Caco-2 (cell line): ENCODE data around the gene LARP4B. TPM values are rescaled to one million over a fixed set of nuclear protein-coding genes. Genes with fewer than 3 reads are reported as not detected.

ENCODE experiments used
- BruUV-seq: library from RNA; stranded (reverse); fragments of 400-500 nt; replicated peaks from 2 replicates; lab custom pipeline; 2021; lab: Mats Ljungman, UMichigan
- CTCF ChIA-PET: fragments of 300-600 bp; sonication (Branson Sonifier 250); formaldehyde crosslinking; loops from one replicate; lab custom pipeline; 2022; ENCODE audit warnings: antibody characterized with exemption; lab: Charles Lee
- POLR2A ChIA-PET: fragments of 300-600 bp; sonication (Branson Sonifier 250); formaldehyde crosslinking; loops from one replicate; lab custom pipeline; 2022; ENCODE audit warnings: antibody characterized with exemption; lab: Charles Lee
- DNase-seq, 2 experiments: peaks; one replicate each; pipeline versions ENCODE4 v3.0.0 to v3.0.0-alpha.2; 2020 to 2022
- H3K27me3 ChIP-seq: replicated peaks from 2 replicates; pipeline ENCODE4 v1.6.0; 2011; ENCODE audit warnings: low read length; ENCODE audit not compliant: control insufficient read depth, insufficient read depth
- H3K36me3 ChIP-seq: 2 replicates; pipeline ENCODE4 v1.5.1; 2011; ENCODE audit warnings: low read length; ENCODE audit not compliant: control insufficient read depth, insufficient read depth
- H3K4me1 ChIP-seq: fragments of 250-450 bp; sonication (Bioruptor Pico); 2 replicates; pipeline ENCODE4 v1.5.1; 2020; ENCODE audit warnings: mild to moderate bottlenecking
- H3K4me3 ChIP-seq: 2 replicates; pipeline ENCODE4 v1.5.1; 2011; ENCODE audit warnings: low read depth, mild to moderate bottlenecking, control low read depth, low read length
- H3K9me3 ChIP-seq: fragments of 250-450 bp; sonication (Bioruptor Pico); 2 replicates; pipeline ENCODE4 v1.5.1; 2020; ENCODE audit warnings: mild to moderate bottlenecking, moderate library complexity
- H3K27ac Mint-ChIP-seq: one replicate; pipeline ENCODE4 v1.8.0; 2022; ENCODE audit warnings: mixed read lengths; ENCODE audit not compliant: unreplicated experiment
- H3K27me3 Mint-ChIP-seq: one replicate; pipeline ENCODE4 v1.8.0; 2022; ENCODE audit warnings: mixed read lengths; ENCODE audit not compliant: insufficient read depth, unreplicated experiment
- H3K36me3 Mint-ChIP-seq: one replicate; pipeline ENCODE4 v1.8.0; 2022; ENCODE audit warnings: mild to moderate bottlenecking, mixed read lengths; ENCODE audit not compliant: insufficient read depth, unreplicated experiment
- H3K4me1 Mint-ChIP-seq: one replicate; pipeline ENCODE4 v1.8.0; 2022; ENCODE audit warnings: low read depth, mixed read lengths; ENCODE audit not compliant: unreplicated experiment
- H3K4me3 Mint-ChIP-seq: one replicate; pipeline ENCODE4 v1.8.0; 2022; ENCODE audit warnings: mild to moderate bottlenecking, moderate library complexity, mixed read lengths; ENCODE audit not compliant: unreplicated experiment
- H3K9me3 Mint-ChIP-seq: one replicate; pipeline ENCODE4 v1.8.0; 2022; ENCODE audit warnings: mixed read lengths; ENCODE audit not compliant: unreplicated experiment
- CTCF ChIP-seq, 2 experiments: fragments of 200-600 bp in 1 of 2; IDR thresholded peaks; 1 replicate in 1 of 2; 2 replicates in 1 of 2; pipeline versions ENCODE4 v1.5.1 to v1.8.0; 2011 to 2022; ENCODE audit warnings: antibody characterized with exemption in 1 of 2, control low read depth in 1 of 2, inconsistent platforms in 1 of 2, low read depth in 1 of 2, low read length in 1 of 2, mild to moderate bottlenecking in 1 of 2, moderate library complexity in 1 of 2; ENCODE audit not compliant: insufficient read depth in 1 of 2, severe bottlenecking in 1 of 2, unreplicated experiment in 1 of 2
- intact Hi-C: fragments of 100-400 bp; cut with micrococcal nuclease; formaldehyde crosslinking; loops from one replicate; pipeline ENCODE4 v1.10.0; 2022; ENCODE audit not compliant: unreplicated experiment
- total RNA-seq: library from RNA; stranded (reverse); gene quantifications from 2 replicates; pipeline ENCODE4 v1.2.3, GENCODE V29; 2022

LARP4B gene
- total RNA-seq, 1 experiment from 2014 or later = 235 TPM

DNA sequence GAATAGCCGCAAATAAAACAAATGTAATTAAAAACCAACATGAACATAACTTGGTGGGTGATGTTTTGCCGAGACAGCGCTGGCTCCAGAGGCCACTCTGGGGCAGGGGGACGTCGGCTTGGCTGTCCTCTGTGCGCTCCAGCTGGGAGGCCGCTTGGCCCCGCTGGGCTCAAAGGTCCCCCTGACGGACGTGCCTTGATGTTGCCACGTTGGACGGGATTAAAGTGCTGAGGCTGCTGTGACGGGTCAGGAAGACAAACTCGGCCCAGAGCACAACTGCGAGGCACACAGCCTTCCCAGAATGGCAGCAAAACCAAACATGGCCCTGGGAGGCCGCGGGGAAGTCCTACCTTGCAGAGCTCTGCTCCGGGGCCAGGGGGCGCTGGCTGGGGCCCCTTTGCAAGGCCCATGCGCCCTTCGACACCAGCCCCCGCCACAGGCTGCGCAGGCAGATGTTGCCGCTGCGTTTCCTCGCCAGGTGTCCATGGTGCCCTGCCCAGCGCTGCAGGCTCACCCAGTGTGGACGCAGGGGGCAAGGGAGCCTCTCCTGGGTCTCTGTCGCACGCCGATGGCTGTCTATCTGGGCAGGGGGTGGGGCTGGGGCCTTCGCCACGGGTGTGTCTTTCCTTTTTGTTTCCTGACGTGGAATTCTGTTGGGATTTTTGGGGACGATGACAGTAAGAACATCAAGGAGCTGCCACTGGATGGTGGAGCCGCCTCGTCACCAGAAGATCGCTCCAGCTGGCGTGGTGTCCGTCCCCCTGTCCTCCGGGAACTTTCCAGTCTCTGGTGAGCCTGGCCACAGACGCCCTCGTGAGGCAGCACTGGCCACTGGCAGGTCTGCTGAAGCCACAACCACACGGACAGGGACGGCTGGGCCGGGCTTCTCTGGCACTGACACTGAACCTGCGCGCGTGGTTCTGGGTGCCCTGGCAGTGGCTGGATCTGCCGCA lies 142.4 kb downstream of the LARP4B start:
- no peaks in the 10 kb centered on the region for H3K9me3 Mint-ChIP-seq
- Histone ChIP-seq H3K4me3 (peak overlapping the region; percentile 46), H3K9me3 (no peaks in the 10 kb centered on the region), H3K4me1 (peaks cover 15% of the 10 kb centered on the region), H3K36me3 (no peaks in the 10 kb centered on the region), H3K27me3 (no peaks in the 10 kb centered on the region)
- CTCF ChIA-PET = interaction anchor here (0.6 to 2.7 kb wide), 11 partner anchors 17 to 460 kb away, joined by 3 to 26 read pairs (median 5); no protein-coding TSS in a partner anchor
- H3K4me1 Mint-ChIP-seq = no peaks in the 10 kb centered on the region
- no TSS peak for BruUV-seq
- H3K27ac Mint-ChIP-seq = peak overlapping the region; percentile 68
- POLR2A ChIA-PET = interaction anchor here (0.5 kb wide), 1 partner anchor 260 kb away, joined by 3 read pairs; no protein-coding TSS in a partner anchor
- TF ChIP-seq CTCF (IDR thresholded peaks at IDR 0.05; ENCODE audit: insufficient read depth in 1 of 2, low read depth in 1 of 2, low read length in 1 of 2, severe bottlenecking in 1 of 2, unreplicated experiment in 1 of 2) = peak; percentile 48 to 97
- no peaks in the 10 kb centered on the region for H3K27me3 Mint-ChIP-seq
- H3K4me3 Mint-ChIP-seq = peak overlapping the region; percentile 93
- intact Hi-C loops = loop anchor here (1.0 to 10.0 kb wide), 4 partner anchors 99 to 374 kb away; no protein-coding TSS in a partner anchor
- H3K36me3 Mint-ChIP-seq = peaks cover 58% of the 10 kb centered on the region
- DNase-seq = peak; percentile 91 to 92

GRCh38 chr10:787933-788651 lies 143.4 kb downstream of the LARP4B start:
- CTCF ChIA-PET = interaction anchor here (1.2 to 2.7 kb wide), 4 partner anchors 171 to 459 kb away, joined by 3 to 26 read pairs (median 6); no protein-coding TSS in a partner anchor
- H3K4me3 ChIP-seq = no peak overlapping the region
- H3K36me3 Mint-ChIP-seq = peaks cover 58% of the 10 kb centered on the region
- no peaks in the 10 kb centered on the region for H3K27me3 Mint-ChIP-seq
- no TSS peak for BruUV-seq
- H3K9me3 Mint-ChIP-seq = no peaks in the 10 kb centered on the region
- intact Hi-C loops = loop anchor here (10.0 kb wide), 1 partner anchor 373 kb away; no protein-coding TSS in a partner anchor
- no peak for DNase-seq
- H3K27ac Mint-ChIP-seq = no peak overlapping the region
- POLR2A ChIA-PET = no interaction called here
- H3K36me3 ChIP-seq = no peaks in the 10 kb centered on the region
- no peak for TF ChIP-seq CTCF (IDR thresholded peaks at IDR 0.05; ENCODE audit: insufficient read depth in 1 of 2, low read depth in 1 of 2, low read length in 1 of 2, severe bottlenecking in 1 of 2, unreplicated experiment in 1 of 2)
- H3K4me3 Mint-ChIP-seq = peak overlapping the region; percentile 93
- no peaks in the 10 kb centered on the region for H3K4me1 Mint-ChIP-seq
- H3K9me3 ChIP-seq = no peaks in the 10 kb centered on the region
- peaks cover 15% of the 10 kb centered on the region for H3K4me1 ChIP-seq
- no peaks in the 10 kb centered on the region for H3K27me3 ChIP-seq
